HG02798 (cell line): ENCODE measurements around the gene CFAP43.
"Not testable (repeated sequence)": the region's sequence is repeated elsewhere in the genome, so short reads cannot be mapped to it uniquely, and the experiment has no call there.

ENCODE experiments used
- ATAC-seq: cut with Tn5 transposase; IDR thresholded peaks from one replicate; pipeline ENCODE4 v1.9.1; 2021; ENCODE audit warnings: mild to moderate bottlenecking; ENCODE audit not compliant: unreplicated experiment, poor library complexity

CFAP43 gene

DNA sequence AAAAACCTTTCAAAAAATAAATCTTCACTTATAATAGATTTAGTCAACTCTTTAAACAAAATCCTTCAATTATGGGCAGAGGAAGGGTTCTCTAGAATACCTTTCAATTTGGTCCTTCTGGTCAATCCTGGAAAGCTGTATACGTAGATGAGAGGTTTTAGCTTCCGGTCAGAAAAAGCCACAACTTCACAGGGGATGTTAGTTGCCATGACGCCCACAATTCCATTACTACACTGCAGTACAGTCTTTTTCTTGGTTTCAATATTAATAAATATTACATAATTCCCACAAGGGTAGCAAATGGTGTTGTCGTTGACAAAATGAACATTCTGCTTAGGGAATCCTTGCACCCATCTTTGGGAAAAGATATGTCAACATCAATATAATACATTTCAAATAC is 1.7 kb downstream of the CFAP43 start:
- no peak for ATAC-seq

DNA sequence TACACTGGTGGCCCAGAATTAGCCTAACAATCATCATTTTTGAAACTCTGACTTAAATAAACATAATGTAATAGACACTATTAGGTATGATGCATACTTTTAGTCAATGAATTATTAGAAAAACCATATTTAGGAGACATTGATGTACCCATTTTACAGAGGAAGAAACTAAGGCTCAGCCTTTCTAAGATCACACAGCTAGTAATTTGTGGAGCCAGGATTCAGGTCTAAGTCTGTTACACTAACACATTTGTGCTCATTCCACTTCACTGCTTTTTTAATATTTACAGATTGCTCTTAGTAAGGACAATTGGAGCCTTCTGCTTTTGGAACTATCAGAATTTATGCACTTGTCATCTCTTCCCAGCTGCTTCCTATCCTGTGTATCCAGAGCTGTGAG is 8.9 kb downstream of the CFAP43 start:
- ATAC-seq: no peak

DNA sequence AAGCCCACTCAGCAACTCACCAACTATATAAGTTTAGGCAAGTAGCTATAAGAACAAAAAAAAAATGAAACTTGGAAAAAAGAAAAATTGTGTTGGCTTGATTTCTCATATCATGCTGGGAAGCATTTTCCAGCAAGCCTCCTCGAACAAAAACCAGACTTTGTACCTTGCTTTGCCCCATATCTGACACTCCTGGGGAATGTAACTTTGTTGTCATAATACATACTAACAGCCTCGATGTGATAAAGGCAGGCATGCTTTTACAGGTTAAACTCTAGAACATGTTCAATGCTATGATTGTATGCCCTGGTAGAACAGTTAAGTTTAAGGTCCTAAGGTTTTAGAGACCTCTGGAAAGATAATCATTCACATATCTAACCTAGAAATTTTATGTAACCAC is 11.6 kb downstream of the CFAP43 start:
- no peak for ATAC-seq

DNA sequence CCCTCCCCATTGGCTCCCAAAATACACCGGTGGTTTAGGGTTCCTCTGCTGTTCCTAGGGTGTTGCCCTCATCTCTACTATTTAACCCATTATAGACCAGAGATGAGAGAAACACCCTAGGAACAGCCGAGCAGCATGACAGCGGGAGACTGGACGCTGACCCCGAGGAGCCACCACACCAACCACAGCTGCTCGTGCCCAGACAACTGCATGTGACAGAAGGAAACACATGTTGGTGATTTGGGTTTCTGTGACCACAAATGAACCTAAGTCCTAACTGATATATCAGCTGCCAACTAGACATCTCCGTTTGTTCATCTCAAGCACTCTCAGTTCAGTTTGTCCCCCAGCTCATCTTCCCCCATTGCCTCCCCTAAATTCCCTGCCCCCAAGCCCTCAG is 13.4 kb downstream of the CFAP43 start:
- ATAC-seq: no peak

DNA sequence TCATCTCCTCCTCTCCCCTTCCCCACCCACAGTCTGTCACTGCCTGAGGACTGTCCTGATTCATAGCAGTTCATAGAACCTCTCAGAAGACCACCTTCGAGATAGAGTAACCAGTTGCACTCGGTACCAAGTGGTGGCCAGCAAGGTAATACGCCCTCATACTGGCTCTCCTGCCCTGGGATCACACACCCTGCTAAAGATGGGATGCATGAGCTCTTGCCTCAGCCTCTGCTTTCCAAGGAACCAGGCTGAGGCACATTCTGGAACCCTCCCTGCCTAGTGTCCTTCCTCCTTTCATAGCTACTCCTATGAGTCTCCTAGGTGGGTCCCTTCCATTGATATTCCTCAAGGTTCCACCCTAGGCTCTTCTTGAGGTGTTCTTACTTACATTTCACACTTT is 15.5 kb downstream of the CFAP43 start:
- no peak for ATAC-seq

DNA sequence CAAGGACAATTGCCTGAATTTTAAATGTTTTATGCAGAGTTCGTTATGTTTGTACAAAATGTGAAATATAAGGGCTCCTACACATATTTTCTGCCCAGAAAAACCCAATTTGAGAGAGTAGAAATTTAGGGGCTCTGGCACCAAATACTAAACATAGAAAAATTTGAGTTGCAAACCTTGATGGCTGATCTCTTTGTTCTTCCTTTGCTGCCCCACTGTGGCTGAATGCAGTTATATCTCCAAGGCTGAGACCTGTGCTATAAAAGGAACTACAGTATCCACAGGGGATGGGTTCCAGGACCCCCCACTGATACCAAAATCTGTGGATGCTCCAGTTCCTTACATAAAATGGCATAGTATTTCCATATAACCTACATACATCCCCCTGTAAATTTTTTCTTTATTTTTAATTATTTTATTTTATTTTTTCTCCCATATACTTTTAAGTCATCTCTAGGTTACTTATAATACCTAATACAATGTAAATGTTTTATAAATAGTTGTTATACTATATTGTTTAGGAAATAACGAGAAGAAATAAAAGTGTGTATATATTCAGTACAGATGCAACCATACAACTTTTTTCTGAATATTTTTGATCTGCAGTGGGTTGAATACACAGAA is 22.5 kb downstream of the CFAP43 start:
- ATAC-seq: no peak

DNA sequence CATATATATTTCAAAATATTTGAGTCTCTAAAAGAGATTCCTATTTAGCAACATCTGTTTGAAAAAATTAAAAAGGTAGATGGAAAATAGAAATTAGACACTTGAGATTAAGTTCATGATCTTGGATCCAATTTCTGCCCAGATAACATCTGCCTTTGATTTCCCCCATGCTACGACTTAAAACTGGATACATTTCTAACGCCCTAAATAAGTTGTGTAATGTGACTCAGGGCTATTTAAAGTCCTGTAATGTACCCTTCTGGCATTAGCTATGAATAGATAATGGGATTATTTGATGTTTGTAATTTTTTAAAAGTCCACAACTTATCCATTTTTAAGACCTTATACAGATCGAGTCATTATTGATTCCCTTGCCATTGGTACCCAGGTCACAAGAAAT is 23.4 kb downstream of the CFAP43 start:
- ATAC-seq: no peak

DNA sequence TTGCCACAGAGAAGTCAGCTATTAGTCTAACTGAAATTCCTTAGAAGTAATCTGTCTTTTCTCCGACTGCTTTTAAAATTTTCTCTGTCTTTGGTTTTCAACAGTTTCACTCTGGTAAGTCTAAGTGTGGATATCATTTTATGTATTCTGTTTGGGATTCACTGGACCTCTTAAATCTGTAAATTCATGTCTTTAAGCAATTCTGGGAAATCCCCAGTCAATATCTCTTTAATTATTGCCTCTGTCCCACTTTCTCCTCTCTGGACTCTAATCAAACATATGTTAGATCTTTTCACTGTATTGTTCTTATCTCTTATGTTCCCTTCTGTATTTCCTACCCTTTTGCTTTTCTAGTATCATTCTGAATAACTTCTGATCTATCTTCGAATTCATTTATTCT is 29.9 kb downstream of the CFAP43 start:
- no peak for ATAC-seq

DNA sequence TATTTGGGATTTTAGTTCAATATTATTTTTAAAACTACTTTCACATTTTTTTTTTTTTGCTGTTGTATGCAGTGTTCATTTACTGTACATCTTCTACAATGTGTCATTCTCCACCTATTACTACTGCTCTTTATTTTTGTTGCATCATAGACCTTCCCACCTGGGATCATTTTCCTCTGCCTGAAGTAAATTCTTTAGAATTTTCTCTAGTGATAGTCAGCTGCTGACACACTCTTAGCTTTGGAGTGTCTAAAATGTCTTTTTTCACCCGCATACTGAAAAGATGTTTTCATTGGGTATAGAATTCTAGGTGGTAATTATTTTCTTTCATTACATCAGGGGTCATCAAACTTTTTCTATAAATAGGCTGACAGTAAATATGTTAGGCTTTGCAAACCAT is 30.5 kb downstream of the CFAP43 start:
- no peak for ATAC-seq

DNA sequence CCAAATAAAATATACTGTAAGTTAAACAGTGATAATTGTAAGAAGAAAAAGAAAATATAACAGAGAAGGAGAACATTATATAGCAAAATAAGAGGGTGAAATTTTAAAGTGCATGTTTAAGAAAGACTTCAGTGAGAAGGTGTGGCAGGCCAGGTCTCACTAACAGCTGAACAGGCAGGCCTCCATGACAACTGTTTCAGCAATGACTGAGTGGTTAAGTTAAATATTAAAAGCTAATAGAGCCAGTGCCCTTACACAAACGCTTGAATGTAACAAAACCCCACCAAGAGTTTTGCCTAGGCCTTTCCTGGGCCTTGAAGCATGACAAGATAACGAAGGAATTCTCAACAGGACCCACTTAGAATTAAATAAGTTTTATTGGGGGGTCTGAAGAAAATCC is 32.6 kb downstream of the CFAP43 start:
- ATAC-seq: no peak

DNA sequence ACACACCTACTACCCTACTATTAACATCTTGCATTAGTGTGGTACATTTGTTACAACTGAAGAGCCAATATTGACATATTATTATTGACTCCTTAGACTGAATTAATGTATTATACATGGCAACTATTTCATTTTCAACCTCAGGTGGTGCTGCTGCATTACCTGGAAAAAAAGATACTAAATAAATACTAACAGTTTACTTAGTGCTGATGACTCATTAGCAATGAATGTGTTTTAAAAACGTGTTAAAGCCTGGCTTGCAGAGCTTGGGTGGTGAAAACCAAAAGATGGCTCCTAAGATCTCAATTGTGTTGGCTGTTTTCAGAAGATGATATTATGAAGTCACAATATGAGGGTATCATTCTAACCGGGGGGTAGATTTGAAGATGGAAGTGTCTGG is 34.8 kb downstream of the CFAP43 start:
- ATAC-seq: no peak

DNA sequence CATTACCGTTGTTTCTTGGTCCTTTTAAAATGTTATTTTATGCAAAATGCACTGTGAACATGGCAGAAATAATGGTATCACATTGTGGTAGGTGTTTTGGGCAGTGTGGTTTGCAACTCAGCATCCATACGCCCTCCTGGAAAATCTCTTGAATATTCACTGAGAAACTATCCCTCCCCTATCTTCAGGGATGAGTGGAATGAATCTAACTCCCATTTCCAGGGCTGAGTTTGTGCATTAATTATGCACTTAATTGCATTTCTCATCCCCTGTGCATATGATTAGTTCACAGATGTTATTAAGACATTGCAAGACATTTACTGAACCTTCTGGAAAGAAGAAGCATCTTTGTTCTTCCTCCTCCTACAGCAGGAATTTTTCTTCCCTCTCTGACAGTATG is 36.5 kb downstream of the CFAP43 start:
- no peak for ATAC-seq

DNA sequence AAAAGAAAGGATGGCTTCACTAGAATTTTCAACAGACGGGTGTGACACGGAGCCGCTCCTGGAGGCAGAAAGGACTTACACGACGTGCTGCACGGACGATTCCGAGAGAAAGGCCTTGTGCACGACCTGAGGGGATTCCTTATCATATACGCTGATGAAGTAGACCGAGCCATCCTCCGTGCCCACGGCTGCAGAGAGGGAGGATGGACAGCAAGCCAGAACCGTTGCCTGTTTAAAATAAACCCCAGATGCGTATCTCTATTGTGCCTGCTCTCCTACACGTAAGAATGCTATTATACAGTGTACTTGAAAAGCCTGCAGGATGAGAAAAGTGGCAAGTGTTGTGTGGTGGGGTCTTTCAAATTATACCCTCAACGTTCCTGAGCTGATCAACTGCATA is 38.4 kb downstream of the CFAP43 start:
- no peak for ATAC-seq

DNA sequence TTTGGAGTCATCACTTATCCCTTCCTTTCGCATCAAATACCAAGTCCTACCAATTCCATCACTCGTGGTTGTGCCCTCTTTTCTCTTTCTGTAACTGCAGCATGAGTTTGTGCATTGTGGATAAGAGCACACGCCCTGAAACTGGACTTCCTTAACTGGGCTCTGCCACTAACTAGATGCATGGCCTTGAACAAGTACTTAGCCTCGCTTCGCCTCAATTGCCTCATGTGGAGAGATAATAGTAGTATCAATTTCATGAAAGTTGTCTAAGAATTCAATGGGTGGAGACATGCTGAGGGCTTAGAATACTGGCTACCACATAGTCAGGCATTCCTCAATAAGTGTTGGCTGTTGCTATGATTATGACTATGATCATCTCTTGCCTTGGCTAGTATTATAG is 41.5 kb downstream of the CFAP43 start:
- no peak for ATAC-seq

DNA sequence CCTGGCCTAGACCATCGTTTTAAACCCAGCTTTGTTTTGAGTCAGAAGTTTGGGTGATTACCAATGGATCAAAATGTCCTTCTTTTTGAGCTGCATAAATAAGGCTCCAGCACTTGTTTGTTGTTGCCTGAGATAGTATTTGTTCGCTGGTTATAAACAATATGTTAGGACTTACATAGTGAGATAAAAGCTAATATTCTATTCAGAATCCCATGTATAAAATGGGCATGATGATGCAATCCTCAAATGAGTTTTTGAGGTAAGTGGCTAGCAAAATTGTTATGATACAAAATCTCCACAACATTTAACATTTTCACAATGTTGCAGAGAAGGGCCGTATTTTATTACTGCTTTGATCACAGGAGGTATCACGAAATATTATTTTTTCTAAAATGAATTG is 48.5 kb downstream of the CFAP43 start:
- ATAC-seq: no peak

DNA sequence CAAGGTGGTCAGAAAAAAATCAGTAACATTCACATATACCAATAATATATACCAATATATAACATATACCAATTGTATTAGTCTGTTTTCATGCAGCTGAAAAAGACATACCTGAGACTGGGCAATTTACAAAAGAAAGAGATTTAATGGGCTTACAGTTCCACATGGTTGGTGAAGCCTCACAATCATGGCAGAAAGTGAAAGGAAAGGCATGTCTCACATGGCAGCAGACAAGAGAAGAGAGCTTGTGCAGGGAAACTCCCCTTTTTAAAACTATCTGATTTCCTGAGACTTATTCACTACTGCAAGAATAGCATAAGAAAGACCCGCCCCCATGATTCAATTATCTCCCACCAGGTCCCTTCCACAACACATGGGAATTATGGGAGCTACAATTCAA is 58.0 kb downstream of the CFAP43 start:
- ATAC-seq: not testable (repeated sequence)

DNA sequence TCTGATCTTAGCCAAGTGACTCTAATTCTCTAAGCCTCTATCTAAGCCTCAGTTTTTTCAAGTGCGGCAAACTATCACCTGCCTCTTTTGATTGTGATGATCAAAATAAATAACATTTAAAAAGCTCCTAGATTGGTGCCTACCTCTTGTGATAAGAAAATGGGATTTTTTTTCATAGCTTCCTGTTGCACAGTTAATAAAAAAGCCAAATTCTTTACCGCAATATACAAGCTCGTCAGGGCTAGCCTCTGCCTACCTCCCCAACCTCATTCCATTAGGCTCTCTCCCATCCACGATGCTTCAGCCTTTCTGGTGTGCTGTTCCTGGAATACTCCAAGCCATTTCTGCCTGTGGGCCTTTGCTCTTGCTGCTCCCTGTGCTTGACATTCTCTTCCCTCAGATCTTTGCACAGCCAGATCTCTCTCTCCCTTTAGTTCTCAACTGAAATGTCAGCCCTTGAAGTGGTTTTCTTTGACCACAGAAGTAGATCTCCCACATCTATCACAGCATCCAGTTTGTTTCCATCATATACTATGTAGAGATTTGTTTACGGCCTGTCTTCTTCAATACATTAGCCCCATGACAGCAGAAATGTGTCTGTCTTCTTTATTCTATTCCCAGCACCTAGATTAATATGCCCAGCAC is 61.4 kb downstream of the CFAP43 start:
- ATAC-seq: no peak

DNA sequence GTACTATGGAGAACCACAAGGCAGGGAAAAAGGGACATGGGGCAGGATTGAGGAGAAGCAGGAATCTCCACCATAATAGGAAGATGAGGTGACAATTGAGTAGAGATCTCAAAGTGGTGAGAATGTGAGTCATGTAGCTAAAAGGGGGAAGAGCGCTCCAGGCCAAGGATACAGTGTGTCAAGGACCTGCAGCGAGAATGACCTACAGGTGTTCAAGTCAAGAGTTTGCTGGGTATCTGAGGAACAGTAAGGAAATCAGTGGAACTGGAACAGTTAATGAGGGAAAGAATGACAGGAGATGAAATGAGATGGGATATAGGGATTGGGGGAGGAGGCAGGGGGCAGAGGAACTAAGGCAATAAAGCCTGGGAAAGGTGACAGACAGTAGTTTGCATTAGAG is 76.6 kb downstream of the CFAP43 start:
- ATAC-seq: no peak

DNA sequence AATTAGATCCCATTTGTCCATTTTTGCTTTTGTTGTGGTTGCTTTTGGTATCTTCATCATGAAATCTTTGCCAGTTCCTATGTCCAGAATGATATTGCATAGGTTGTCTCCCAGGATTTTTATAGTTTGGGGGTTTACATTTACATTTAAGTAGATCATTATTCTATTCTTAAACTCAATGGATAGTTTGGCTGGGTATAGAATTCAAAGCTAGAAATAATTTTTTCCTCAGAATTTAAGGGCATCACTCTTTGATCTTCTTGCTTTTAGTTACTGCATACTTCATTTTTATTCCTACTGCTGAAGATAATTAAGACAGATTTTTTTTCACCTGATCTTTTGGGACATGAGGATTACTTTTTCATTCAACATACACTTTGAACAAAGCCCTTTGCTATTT is 80.4 kb downstream of the CFAP43 start:
- no peak for ATAC-seq

DNA sequence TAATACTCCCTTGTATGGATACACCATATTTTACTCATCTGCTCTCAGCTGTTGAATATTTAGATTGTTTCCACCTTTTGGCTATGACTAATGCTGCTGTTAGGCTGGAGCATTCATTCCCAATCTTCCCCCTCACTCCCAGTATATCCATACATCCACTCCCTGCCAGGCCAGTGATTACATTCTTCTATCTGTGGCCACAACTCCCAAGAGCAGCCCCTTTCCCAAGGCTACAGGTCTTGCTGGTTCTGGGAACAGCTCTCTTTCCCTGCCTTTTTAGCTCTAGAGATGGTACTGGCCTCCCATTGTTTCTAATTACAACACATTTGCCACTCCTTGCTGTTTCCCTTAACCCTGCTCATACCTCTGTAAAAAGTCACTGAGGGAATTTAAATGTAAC is 82.0 kb downstream of the CFAP43 start:
- no peak for ATAC-seq

DNA sequence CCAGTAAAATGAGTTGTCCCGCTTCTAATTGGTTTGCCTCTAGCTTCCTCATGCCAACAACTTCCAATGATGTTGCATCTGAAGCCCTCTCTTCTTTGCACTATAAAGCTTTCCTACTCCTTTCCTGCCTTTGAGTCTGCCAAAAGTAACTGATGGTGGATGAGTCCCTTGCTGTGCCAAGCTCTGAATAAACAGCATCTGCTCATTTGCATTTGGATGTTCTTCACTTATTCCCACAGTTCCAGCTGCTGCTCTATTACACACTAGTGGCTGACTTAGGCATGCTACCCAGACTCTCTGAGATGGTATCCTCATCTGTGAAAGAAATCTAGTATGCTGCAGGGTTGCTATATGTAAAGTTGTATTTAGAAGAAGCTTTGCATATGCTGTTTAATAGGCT is 85.3 kb downstream of the CFAP43 start:
- ATAC-seq: no peak

DNA sequence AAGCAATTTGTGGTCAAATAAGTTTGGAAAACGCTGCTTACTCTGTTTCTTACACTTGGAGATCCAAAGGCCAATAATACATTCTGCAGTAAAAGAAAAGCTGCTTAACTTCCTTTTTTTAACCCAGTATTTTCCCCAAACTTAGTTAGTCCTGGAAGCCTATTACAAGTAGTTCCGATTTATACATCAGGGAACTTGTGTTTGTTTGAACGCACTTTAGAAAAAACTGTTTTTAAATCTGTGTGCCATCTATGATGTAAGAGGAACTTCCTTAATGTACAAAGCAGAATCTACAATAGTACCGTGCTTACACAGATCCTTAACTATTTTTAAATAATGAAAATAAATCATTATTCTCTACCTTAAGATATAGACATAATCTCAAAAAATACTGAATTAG is 87.2 kb downstream of the CFAP43 start:
- ATAC-seq: no peak

DNA sequence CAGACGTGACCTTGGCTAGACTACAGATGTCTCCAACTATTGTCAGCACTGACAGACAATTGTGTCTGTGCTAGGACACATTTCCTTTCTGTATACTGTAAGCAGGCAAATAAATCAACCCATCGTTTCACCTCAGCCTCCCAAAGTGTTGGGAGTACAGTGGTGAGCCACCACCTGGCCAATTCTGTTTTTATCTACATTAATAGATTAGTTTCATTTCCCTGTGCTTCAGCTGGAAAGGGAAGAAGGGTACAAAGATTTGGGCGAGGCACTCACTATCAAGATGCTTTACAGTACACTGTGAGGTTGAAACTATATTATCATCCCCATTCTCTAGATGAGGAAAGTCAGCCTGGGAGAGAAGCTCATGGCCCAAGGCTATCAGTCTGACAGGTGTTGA is 88.3 kb downstream of the CFAP43 start:
- no peak for ATAC-seq
